Fibroblast of skin of back (primary cell): Measurements from ENCODE around the gene ATF6.

Experiments used
- DNase-seq: peaks from one replicate; pipeline ENCODE4 v3.0.0-alpha.2; 2013

ATF6 gene

GRCh38 chr1:161943737-161944136 lies 177.6 kb downstream of the ATF6 start:
- DNase-seq, result no peak

DNA sequence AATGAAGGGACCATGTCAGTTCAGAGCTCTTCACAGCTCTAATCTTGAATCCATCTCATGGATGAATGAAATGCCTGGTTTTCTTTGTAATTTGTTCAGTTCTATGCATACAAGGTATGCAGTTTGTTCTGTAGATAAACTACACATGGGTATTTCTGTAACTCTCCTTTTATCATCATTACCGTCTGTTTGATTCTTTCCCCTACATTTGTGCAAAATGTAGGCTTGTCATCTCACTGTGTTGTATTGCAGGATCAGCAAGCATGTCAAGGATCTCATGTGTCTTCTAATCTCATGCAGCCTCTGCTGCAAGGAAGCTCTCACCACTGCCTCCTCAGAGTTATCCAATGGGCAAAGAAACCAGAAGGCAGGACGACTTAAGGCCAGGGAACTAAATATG lies 178.3 kb downstream of the ATF6 start:
- no peak for DNase-seq

GRCh38 chr1:161945306-161946060 lies 179.4 kb downstream of the ATF6 start:
- peak; percentile 61 for DNase-seq

DNA sequence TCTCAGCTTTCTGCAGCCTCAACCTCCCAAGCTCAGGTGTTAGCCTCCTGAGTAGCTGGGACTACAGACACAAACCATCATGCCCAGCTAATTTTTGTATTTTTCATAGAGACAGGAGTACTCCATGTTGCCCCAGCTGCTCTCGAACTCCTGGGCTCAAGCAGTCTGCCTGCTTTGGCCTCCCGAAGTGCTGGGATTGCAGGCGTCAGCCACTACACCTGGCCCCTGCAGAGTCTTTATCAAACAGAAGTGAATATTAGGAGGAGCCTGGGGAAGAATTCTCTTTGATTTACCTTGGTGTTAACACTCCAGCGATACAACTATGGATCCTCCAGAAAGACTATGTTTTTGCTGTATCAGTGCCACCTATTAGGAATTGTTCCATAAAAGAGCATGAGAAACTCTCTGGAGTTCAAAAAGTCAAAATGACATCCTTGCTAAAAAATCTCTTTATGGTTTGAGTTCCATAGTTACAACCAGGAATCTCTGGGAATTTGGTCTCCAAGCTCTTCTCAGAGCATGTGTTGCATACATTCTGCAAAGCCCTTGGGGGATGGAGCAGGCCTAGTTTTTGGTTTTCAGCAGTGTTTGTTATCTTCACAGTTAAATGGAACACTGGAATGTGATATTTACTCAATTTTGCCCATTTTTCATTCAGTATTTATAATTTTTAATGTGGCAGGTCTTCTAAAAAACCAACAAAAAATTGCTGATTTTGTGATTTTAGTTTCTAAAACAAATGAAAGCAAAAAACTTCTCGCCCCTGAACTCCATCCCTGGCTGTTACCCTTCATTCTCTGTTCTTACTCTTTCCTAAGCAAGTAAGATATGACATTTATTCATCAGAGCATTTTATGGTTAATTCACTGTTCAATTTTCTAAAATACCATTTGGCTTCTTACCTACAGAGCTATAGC lies 180.2 kb downstream of the ATF6 start:
- peak; percentile 98 for DNase-seq

GRCh38 chr1:161948435-161948834 lies 182.3 kb downstream of the ATF6 start:
- no peak for DNase-seq

DNA sequence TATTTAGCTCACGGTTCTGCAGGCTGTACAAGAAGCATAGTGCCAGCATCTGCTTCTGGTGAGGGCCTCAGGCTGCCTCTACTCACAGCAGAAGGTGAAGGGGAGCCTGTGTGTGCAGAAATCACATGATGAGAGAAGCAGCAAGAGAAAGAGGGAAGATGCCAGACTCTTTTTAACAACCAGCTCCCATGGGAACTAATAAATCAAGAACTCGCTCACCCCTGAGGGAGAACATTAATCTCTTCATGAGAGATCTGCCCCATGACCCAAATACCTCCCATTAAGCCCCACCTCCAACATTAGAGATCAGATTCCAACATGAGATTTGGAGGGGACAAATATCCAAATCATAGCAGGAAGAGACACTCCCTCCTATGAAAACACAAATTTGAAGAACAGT lies 183.4 kb downstream of the ATF6 start:
- peak; percentile 75 for DNase-seq

GRCh38 chr1:161950377-161950776 lies 184.3 kb downstream of the ATF6 start:
- no peak for DNase-seq

- no peak for DNase-seq
These were observed 185.5 kb downstream of the ATF6 start for GRCh38 chr1:161951646-161952045.

- DNase-seq, result peak; percentile 73
These were observed 186.6 kb downstream of the ATF6 start for GRCh38 chr1:161952607-161953172.

DNA sequence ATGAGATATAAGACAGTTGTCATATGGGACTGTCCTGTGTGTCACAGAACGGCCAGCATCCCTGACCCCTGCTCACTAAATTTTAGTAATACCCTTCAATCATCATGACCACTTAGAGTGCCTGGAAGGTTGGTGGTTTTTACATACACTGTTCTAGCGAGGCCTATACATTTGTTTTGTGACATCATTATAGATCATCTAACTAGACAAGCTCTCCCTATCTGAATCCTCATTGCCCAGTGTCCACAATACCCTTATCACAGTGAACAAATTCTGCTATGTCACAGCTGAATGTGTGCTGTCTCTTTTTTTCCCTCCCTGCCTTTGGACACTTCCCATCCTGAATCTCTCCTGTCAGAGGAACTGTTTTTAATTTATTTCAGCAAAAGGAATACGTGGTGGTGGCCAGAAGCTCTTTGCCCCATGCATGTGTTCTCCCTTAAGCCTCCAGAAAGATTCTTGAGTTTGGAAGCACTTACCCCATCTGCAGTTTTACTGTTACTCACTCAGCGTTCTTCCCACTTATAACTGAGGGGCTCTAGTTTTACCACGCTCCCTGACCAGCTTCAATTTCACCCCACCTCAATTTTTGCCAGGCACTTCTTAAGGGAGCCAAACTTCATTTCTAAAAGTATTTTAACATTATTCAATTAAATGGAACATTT lies 187.3 kb downstream of the ATF6 start:
- DNase-seq, result no peak

DNA sequence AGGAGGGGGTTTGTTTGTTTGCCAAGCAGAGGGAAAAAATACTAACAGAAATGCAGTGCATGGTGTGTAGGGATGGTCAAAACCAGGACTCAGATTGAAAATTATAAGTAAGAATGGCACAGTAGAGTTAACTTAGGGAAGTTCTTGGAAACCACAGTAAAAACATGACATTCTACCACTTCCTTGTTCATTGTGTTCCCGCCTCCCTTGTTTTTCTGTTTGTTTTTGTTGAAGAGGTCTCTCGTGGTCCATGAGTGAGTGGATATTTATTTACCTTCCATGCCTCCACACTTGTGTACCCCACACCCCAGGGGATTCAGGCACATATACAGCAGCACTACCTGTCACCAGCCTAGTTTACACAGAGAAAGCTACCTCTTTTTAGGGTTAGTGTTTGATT lies 187.9 kb downstream of the ATF6 start:
- no peak for DNase-seq

DNA sequence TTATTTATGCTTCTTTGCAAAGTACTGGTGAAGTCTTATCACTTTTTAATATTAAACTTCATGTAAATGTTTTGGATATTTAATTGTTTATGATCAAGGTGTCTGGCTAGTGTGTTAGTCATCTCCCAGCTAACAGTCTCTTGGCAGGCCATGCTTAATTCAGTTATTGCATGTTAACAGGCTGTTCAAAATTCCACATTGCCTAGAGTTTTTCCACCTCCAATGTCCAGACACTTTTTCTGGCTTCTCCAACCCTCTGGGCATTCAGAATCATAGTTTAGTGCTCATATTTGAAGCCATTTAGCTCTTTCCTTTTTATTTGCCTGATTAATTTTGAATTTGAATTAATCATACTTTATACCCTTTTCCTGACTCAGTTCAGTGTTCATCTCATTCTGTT lies 188.3 kb downstream of the ATF6 start:
- DNase-seq, result peak; percentile 45

DNA sequence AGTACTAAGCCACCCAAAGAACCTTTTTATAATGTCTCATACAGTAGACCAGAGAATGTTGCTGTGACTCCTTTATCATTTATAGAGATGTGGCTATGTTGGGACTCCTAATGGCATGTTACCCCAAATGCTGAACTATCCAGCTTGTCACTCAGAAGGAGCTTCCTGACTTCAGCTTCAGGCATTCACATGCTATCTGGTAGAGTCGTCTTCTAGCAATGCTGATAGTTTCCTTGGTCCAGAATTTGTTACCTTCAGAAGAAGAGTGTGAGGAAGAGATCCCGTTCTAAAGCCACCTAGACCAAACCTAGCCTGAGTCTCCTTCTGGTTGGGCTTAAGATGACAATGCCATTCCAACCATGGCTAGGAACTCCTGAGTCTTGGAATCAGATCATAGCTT lies 189.5 kb downstream of the ATF6 start:
- DNase-seq, result peak; percentile 57

GRCh38 chr1:161956097-161956496 lies 190.0 kb downstream of the ATF6 start:
- peak; percentile 96 for DNase-seq

GRCh38 chr1:161956930-161957329 lies 190.8 kb downstream of the ATF6 start:
- DNase-seq, result peak; percentile 62

DNA sequence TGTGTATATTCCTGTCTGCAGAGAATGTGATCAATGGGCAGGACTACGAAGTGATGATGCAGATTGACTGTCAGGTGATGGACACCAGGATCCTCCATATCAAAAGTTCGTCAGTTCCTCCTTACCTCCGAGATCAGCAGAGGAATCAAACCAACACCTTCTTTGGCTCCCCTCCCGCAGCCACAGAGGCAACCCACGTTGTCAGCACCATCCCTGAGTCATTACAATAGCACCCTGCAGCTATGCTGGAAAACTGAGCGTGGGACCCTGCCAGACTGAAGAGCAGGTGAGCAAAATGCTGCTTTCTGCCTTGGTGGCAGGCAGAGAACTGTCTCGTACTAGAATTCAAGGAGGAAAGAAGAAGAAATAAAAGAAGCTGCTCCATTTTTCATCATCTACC lies 192.3 kb downstream of the ATF6 start:
- peak; percentile 69 for DNase-seq

- DNase-seq, result peak; percentile 93
These were observed 196.2 kb downstream of the ATF6 start for GRCh38 chr1:161962091-161962887.

DNA sequence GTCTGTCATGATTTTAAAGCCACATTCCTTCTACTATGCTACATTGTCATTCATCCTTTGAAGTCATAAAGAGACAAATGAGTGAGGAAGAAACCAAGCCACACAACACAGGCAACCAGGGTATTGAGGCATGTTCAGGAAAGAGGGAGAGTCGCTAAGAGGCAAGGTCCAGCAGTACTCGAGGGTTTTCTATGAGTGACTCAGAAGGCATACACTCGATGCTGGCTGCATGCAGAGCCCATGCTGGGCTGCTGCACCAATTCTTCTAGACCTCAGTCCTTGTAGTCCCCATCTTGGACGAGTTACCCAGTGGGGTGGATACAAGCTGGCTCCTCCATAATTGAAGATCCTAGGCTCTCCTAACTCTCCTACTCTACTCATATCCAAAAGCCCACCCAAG lies 199.9 kb downstream of the ATF6 start:
- DNase-seq, result no peak

DNA sequence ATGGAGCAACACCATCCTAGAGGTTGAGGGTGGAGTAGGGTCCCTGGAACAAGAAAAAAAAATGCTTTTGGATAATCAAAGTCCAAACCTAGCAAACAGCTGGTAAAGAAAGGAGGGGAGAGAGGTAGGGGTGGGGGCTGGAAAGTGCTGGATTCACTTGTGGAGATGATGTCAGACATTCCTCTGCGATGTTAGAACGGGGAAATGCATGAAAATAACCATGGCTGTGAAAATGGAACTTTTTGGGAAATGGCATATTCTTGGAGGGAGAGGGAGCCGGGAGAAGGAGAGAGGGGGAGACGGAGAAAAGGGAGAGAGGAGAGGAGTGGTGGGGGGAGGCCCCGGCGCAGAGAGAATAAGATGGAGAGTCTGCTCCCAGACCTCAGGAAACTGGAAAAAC lies 203.9 kb downstream of the ATF6 start:
- no peak for DNase-seq

- no peak for DNase-seq
These were observed 204.5 kb downstream of the ATF6 start for GRCh38 chr1:161970633-161971032.

DNA sequence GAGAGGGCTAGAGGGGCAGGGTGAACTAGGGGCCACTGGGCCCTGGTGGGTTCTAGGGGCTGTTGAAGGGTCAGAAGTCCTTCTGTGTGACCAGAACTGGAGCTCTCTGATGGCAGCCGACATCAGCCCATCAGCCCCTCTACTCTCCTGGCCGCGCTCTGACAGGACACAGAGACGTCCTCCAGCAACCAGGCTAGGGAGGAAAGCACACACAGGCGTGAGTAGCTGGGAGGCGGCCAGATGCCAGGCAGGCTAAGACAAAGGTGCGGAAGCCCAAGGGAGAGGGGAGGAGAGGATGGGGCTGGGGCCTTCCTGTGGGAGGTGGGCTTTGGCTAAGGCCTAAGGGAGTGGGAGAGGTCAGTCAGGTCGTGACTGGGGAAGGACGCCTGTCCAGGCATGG lies 206.7 kb downstream of the ATF6 start:
- no peak for DNase-seq
